Heart right ventricle (tissue), 16 donors: ENCODE measurements around the gene SLC45A3. TPM values are rescaled to one million over a fixed set of nuclear protein-coding genes. Genes with fewer than 3 reads are reported as not detected.

Experiments
- ATAC-seq, 8 donors: fragments of 200-7000 bp; cut with Tn5 transposase; one replicate each; pipeline ENCODE4 v1.9.1; 2020; ENCODE audit warnings: mild to moderate bottlenecking in 8 of 8, moderate library complexity in 8 of 8, moderate number of reproducible peaks in 1 of 8
- DNase-seq, 2 donors: peaks; one replicate each; pipeline ENCODE4 v3.0.0-alpha.2; 2020
- H3K27ac ChIP-seq, 10 donors: fragments of 200-600 bp; sonication (generic) in 2 of 10; one replicate each; pipeline versions ENCODE4 v1.5.0 to v1.8.0; 2020 to 2022; ENCODE audit warnings: mild to moderate bottlenecking in 3 of 10
- H3K27me3 ChIP-seq, 7 donors: fragments of 200-600 bp; one replicate each; pipeline ENCODE4 v1.8.0; 2021 to 2022; ENCODE audit warnings: mild to moderate bottlenecking in 2 of 7
- H3K36me3 ChIP-seq, 9 donors: fragments of 200-600 bp; sonication (generic) in 1 of 9; one replicate each; pipeline versions ENCODE4 v1.5.0 to v1.8.0; 2020 to 2022; ENCODE audit warnings: mild to moderate bottlenecking in 2 of 9
- H3K4me1 ChIP-seq, 9 donors: fragments of 200-600 bp; sonication (generic) in 1 of 9; one replicate each; pipeline versions ENCODE4 v1.5.0 to v1.8.0; 2020 to 2022; ENCODE audit warnings: mild to moderate bottlenecking in 4 of 9
- H3K4me3 ChIP-seq, 10 donors: fragments of 200-600 bp; sonication (generic) in 2 of 10; one replicate each; pipeline versions ENCODE4 v1.5.0 to v1.8.0; 2020 to 2022; ENCODE audit warnings: mild to moderate bottlenecking in 7 of 10, moderate library complexity in 2 of 10
- H3K9me3 ChIP-seq, 11 donors: fragments of 200-600 bp in 10 of 11; sonication (generic) in 2 of 11; one replicate each; pipeline versions ENCODE4 v1.5.0 to v1.8.0; 2013 to 2022; ENCODE audit warnings: mild to moderate bottlenecking in 2 of 11, control low read depth in 1 of 11, moderate library complexity in 1 of 11
- WGBS, 2 donors: extraction: QIAGEN DNeasy Blood & Tissue Kit; methylation state at CpG; one replicate each; pipeline ENCODE4 v1.1.7; 2013; ENCODE audit warnings: inconsistent platforms in 1 of 2; 5-methylcytosine and 5-hydroxymethylcytosine counted together
- intact Hi-C, 10 donors: fragments of 100-400 bp; cut with DNase I; formaldehyde crosslinking; loops; one replicate each; pipeline versions ENCODE4 v1.11.1 to v1.14.2; 2022
- polyA plus RNA-seq, 2 donors: library from polyadenylated mRNA; stranded (reverse); fragments of 200-250 nt; gene quantifications; one replicate each; pipeline ENCODE4 v1.2.3, GENCODE V29; 2013
- total RNA-seq, 10 donors: library from RNA; stranded (reverse); fragmentation: NEBNext Ultra II Directional in 3 of 10; extraction: Animal tissue kit (Norgen Biotek cat#: 25700) in 3 of 10; gene quantifications; one replicate each; pipeline versions ENCODE4 v1.2.1 to v1.2.4, GENCODE V29; 2021 to 2023
- TF ChIP-seq, protein P1 (sequence below), 9 donors: fragments of 200-600 bp; sonication (generic) in 2 of 9; IDR thresholded peaks; one replicate each; pipeline versions ENCODE4 v1.5.0 to v1.8.0; 2021 to 2022; ENCODE audit warnings: antibody characterized with exemption in 9 of 9, mild to moderate bottlenecking in 5 of 9, moderate library complexity in 1 of 9
- donor health status: Arrhythmogenic right ventricular cardiomyopathy.
- donor health status: ischemic (EF 13 %, LVEDD 7.1; RV severe dilation, severe dysfunction).
- donor health status: healthy with polysubstance abuse.
- donor health status: DM: no; HTN: yes; CAD: no.
- donor health status: DM: no; HTN: no; CAD: no.
- donor health status: ischemic (EF 25% LVEDD 6.9; RV normal size, moderate dysfunction).
- donor health status: ischemic (EF 25% LVEDD 5.7; RV mildly dilated, moderate dysfunction).
- donor health status: healthy.
- donor health status: DM: yes; HTN: yes; CAD: no.
- donor health status: Ischemic cardiomyopathy.
- donor health status: ischemic (EF 35%, LVEDD 5.7; RV mildly dilated, moderate dysfunction).
- donor health status: nonischemic (EF 11% LVEDD 7.7; RV severe dilation, severe dysfunction).
- donor health status: DM: yes; HTN: yes; CAD: no.
- donor health status: PGD.
- donor health status: ischemic (EF 29% LVEDD 5.4; RV normal size, mild dysfunction).
- donor health status: nonischemic (EF 23%, LVEDD 6.1; RV moderate dilation, normal function).

The SLC45A3 gene
- total and polyA plus RNA-seq, 12 donors = 1.4 to 7.9 (median 2.2) TPM

DNA sequence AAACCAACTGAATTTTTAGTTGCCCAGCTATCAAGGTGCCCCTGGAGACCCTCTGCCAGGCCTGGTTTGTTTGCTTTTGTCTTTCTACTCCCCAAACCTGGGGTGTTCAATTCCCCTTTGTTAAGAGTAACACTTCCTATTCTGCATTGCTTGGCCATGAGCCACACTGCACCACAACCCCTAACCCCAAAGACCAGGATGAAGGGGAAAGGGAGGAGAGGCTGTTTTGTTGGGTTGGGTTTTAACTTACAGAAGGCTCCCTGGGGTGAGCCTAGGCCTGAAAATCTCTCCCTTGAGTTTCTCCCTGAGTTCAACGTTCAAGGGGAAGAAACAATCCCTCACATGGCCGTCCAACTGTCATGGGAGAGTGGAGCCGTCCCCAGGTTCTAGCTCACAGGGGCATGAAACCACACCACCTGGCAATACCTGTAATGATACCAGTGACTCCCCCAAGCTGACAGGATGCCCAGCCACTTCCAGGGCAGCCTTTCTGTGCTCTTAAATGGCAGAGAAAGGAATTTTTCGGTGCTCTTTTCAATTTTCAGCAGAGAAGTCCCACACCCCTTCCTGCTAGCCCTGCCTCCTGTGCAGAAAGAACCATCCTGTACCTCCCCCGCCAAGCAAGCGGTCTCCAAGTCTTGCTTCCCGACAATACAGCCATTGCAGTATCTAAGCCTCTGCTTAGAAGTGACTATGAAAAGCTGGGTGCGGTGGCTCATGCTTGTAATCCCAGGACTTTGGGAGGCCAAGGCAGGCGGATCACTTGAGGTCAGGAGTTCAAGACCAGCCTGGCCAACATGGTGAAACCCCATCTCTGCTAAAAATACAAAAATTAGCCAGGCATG is 14.9 kb downstream of the SLC45A3 start:
- Histone ChIP-seq H3K4me1 (peaks cover 0 to 38% (median 12%) of the 10 kb centered on the region in 9 donors), H3K36me3 (peaks cover 0 to 7% (median 0%) of the 10 kb centered on the region in 9 donors), H3K9me3 (no peaks in the 10 kb centered on the region), H3K4me3 (no peak overlapping the region), H3K27ac (peak overlapping the region in 1 of 10 donors; percentile 21), H3K27me3 (peaks cover 0 to 3% (median 0%) of the 10 kb centered on the region in 7 donors)
- ATAC-seq (peak in 1 of 8 donors; percentile 13), DNase-seq (no peak)
- TF ChIP-seq, protein P1, sequence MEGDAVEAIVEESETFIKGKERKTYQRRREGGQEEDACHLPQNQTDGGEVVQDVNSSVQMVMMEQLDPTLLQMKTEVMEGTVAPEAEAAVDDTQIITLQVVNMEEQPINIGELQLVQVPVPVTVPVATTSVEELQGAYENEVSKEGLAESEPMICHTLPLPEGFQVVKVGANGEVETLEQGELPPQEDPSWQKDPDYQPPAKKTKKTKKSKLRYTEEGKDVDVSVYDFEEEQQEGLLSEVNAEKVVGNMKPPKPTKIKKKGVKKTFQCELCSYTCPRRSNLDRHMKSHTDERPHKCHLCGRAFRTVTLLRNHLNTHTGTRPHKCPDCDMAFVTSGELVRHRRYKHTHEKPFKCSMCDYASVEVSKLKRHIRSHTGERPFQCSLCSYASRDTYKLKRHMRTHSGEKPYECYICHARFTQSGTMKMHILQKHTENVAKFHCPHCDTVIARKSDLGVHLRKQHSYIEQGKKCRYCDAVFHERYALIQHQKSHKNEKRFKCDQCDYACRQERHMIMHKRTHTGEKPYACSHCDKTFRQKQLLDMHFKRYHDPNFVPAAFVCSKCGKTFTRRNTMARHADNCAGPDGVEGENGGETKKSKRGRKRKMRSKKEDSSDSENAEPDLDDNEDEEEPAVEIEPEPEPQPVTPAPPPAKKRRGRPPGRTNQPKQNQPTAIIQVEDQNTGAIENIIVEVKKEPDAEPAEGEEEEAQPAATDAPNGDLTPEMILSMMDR (IDR thresholded peaks at IDR 0.05) = no peak
- intact Hi-C loops = loop anchor here in 2 of 10 donors (5.0 to 10.0 kb wide), 2 partner anchors 37 to 249 kb away; no protein-coding TSS in a partner anchor
- 69% methylated on average over 9 of the region's 9 CpGs for WGBS, 2 donors

DNA sequence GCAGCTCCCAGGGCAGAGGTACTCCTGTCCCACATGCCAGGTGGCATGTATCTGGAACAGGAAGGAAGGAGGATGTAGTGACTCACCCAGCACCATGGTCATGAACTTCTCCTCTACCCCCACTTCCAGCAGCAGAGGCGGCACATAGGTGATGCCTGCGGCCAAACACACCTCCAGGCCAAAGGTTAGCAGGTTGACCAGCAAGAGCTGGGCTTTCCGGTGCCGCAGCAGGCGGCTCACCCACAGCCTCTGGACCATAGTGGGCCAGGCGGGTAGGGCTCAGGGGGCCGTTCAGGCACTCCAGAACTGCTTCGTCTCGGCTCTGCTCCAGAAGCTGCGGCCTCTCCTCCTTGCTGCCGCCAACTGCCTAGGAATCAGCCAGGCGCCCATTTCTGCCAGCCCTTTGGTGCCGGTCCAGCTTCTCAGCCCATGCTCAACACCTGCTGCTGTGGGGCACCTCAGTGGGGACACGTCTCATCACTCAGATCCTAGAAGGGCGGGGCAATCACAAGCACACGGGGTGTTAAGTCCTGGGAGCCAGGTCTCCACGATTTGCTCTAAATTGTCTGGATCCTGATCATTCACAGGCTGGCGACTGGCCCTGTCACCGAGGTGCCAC is 15.8 kb downstream of the SLC45A3 start:
- peak in 1 of 8 donors; percentile 3 for ATAC-seq
- Histone ChIP-seq H3K4me3 (no peak overlapping the region), H3K9me3 (no peaks in the 10 kb centered on the region), H3K36me3 (peaks cover 0 to 7% (median 0%) of the 10 kb centered on the region in 9 donors), H3K4me1 (peaks cover 0 to 32% (median 11%) of the 10 kb centered on the region in 9 donors), H3K27ac (no peak overlapping the region), H3K27me3 (peaks cover 0 to 3% (median 0%) of the 10 kb centered on the region in 7 donors)
- intact Hi-C loops = loop anchor here in 4 of 10 donors (5.0 to 10.0 kb wide), 3 partner anchors 38 to 250 kb away; no protein-coding TSS in a partner anchor
- TF ChIP-seq, protein P1 (IDR thresholded peaks at IDR 0.05) = no peak
- WGBS, 2 donors = 86 to 90% methylated on average over 19 of the region's 19 CpGs
- no peak for DNase-seq

DNA sequence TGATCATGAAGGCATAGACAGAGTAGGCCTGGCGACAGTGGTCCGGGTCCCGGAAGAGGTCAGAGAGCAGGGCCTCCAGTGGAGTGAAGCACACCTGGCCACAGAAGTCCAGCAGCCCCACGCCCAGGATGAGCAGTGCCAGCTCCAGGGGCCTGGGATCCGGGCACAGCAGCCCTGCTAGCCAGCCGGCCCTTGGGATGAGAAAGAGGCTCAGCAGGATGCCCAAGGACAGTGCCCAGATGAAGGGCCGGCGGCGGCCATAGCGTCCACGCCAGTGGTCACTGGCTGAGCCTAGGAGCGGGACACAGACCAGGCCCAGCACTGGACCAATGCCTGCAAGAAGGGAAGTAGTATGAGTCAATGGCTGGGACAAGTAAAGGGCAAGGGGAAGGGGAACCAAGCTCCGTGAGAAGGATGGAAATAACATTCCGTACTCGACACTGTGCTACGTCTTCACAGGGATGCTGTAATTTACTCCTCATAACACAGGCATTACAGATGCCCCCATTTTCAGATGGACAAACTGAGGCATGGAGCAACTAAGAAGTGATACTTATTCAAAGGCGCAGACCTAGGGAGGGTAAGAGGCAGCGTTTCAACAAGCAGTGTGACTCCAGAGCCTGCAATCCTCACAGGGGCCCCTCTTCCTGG is 16.9 kb downstream of the SLC45A3 start:
- TF ChIP-seq, protein P1 (IDR thresholded peaks at IDR 0.05) = no peak
- H3K27ac ChIP-seq = no peak overlapping the region
- DNase-seq = no peak
- peaks cover 0 to under 1% (median 0%) of the 10 kb centered on the region in 7 donors for H3K27me3 ChIP-seq
- intact Hi-C loops = loop anchor here in 3 of 10 donors (5.0 to 10.0 kb wide), 2 partner anchors 44 to 251 kb away; no protein-coding TSS in a partner anchor
- H3K36me3 ChIP-seq = peaks cover 0 to 7% (median 0%) of the 10 kb centered on the region in 9 donors
- H3K9me3 ChIP-seq = no peaks in the 10 kb centered on the region
- 90 to 93% methylated on average over 18 of the region's 18 CpGs for WGBS, 2 donors
- ATAC-seq = no peak
- peaks cover 0 to 31% (median 15%) of the 10 kb centered on the region in 9 donors for H3K4me1 ChIP-seq
- no peak overlapping the region for H3K4me3 ChIP-seq

DNA sequence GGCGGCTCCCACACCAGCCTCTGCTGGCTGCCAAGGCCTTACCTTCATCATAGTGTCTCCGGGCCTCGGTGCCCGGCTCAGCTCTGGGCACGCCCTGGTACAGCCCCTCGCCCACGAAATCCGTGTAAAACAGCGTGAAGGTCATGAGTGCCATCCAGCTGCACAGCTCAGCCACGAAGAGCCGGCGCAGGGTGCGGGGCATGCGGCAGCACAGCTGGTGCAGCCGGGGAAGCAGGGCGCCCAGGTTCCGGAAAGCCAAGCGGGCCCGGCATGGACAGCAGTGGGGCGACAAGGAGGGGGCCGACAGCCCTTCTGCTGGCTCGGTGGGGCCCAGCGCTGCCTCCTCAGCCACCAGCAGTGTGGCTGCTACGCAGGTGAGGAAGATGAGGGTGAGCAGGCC is 17.5 kb downstream of the SLC45A3 start:
- Histone ChIP-seq H3K4me1 (peaks cover 0 to 25% (median 9%) of the 10 kb centered on the region in 9 donors), H3K27ac (no peak overlapping the region), H3K9me3 (no peaks in the 10 kb centered on the region), H3K4me3 (no peak overlapping the region), H3K27me3 (no peaks in the 10 kb centered on the region), H3K36me3 (peaks cover 0 to 7% (median 0%) of the 10 kb centered on the region in 9 donors)
- intact Hi-C loops = loop anchor here in 3 of 10 donors (5.0 to 10.0 kb wide), 2 partner anchors 45 to 252 kb away; no protein-coding TSS in a partner anchor
- ATAC-seq (no peak), DNase-seq (no peak)
- TF ChIP-seq, protein P1 (IDR thresholded peaks at IDR 0.05) = no peak
- WGBS, 2 donors = 96 to 97% methylated on average over 24 of the region's 24 CpGs
